Activated CD8-positive, alpha-beta memory T cell treated with anti-CD3 and anti-CD28 coated beads for 36 hours (primary cell): ENCODE results near the gene RTL10. TPM values are rescaled to one million over a fixed set of nuclear protein-coding genes. Genes with fewer than 3 reads are reported as not detected.

Experiments used
- CTCF ChIA-PET: fragments of 350-600 bp; sonication (Branson Sonifier 250); formaldehyde crosslinking; loops from one replicate; lab custom pipeline; 2021; ENCODE audit warnings: antibody characterized with exemption; lab: Charles Lee
- POLR2A ChIA-PET: fragments of 350-600 bp; sonication (Branson Sonifier 250); formaldehyde crosslinking; loops from one replicate; lab custom pipeline; 2021; ENCODE audit warnings: antibody characterized with exemption; lab: Charles Lee
- total RNA-seq, 2 experiments: library from RNA; stranded (reverse); gene quantifications; one replicate each; pipeline ENCODE4 v1.2.3, GENCODE V29; 2021

Gene RTL10
- total RNA-seq, 2 experiments from 2014 or later: 17.9 to 20.6 TPM

GRCh38 chr22:19870153-19871022 is 15.7 kb upstream of the RTL10 start:
- CTCF ChIA-PET: interaction anchor here (0.8 kb wide), 1 partner anchor 140 kb away, joined by 3 read pairs; no protein-coding TSS in a partner anchor
- POLR2A ChIA-PET: no interaction called here

- CTCF ChIA-PET: no interaction called here
- POLR2A ChIA-PET: no interaction called here
Observed at GRCh38 chr22:19869497-19870152, 15.0 kb upstream of the RTL10 start.

- CTCF ChIA-PET: no interaction called here
- POLR2A ChIA-PET: no interaction called here
Observed at GRCh38 chr22:19868773-19869471, 14.2 kb upstream of the RTL10 start.

GRCh38 chr22:19868333-19868732 is 13.7 kb upstream of the RTL10 start:
- ChIA-PET POLR2A (no interaction called here), CTCF (no interaction called here)

GRCh38 chr22:19867617-19868016 is 12.9 kb upstream of the RTL10 start:
- ChIA-PET CTCF (no interaction called here), POLR2A (no interaction called here)

- CTCF ChIA-PET: interaction anchor here (0.7 kb wide), 2 partner anchors 77 to 93 kb away, joined by 3 to 4 read pairs; no protein-coding TSS in a partner anchor
- POLR2A ChIA-PET: no interaction called here
Observed at GRCh38 chr22:19866665-19867009, 12.0 kb upstream of the RTL10 start.

GRCh38 chr22:19865141-19865829 is 10.6 kb upstream of the RTL10 start:
- CTCF ChIA-PET: no interaction called here

GRCh38 chr22:19864538-19865106 is 9.9 kb upstream of the RTL10 start:
- CTCF ChIA-PET: no interaction called here

More at GRCh38 chr22:19865141-19865829, 10.6 kb upstream of the RTL10 start:
- POLR2A ChIA-PET: interaction anchor here (0.6 to 1.2 kb wide), 2 partner anchors 9 to 66 kb away, joined by 5 to 7 read pairs; no protein-coding TSS in a partner anchor

GRCh38 chr22:19863571-19863970 is 8.9 kb upstream of the RTL10 start:
- POLR2A ChIA-PET: no interaction called here
- CTCF ChIA-PET: no interaction called here

More at GRCh38 chr22:19864538-19865106, 9.9 kb upstream of the RTL10 start:
- POLR2A ChIA-PET: interaction anchor here (0.7 to 1.2 kb wide), 2 partner anchors 9 to 11 kb away, joined by 4 to 5 read pairs; no protein-coding TSS in a partner anchor

GRCh38 chr22:19862619-19863246 is 8.1 kb upstream of the RTL10 start:
- POLR2A ChIA-PET: no interaction called here

GRCh38 chr22:19859861-19860510 is 5.3 kb upstream of the RTL10 start:
- CTCF ChIA-PET: no interaction called here

More at GRCh38 chr22:19862619-19863246, 8.1 kb upstream of the RTL10 start:
- CTCF ChIA-PET: interaction anchor here (0.7 to 0.9 kb wide), 2 partner anchors 48 to 108 kb away, joined by 3 read pairs; no protein-coding TSS in a partner anchor

GRCh38 chr22:19857382-19857781 is 2.7 kb upstream of the RTL10 start:
- POLR2A ChIA-PET: no interaction called here

More at GRCh38 chr22:19859861-19860510, 5.3 kb upstream of the RTL10 start:
- POLR2A ChIA-PET: no interaction called here

GRCh38 chr22:19855504-19856409 is 1.1 kb upstream of the RTL10 start:
- ChIA-PET CTCF (interaction anchor here (0.9 to 2.3 kb wide), 6 partner anchors 37 to 245 kb away, joined by 3 to 7 read pairs (median 4); no protein-coding TSS in a partner anchor), POLR2A (interaction anchor here (1.0 to 3.6 kb wide), 4 partner anchors 9 to 682 kb away, joined by 3 to 35 read pairs (median 4); partner anchors contain the start of genes COMT and TXNRD2)

More at GRCh38 chr22:19857382-19857781, 2.7 kb upstream of the RTL10 start:
- CTCF ChIA-PET: no interaction called here

GRCh38 chr22:19853879-19854777 is 546 bp downstream of the RTL10 start:
- POLR2A ChIA-PET: interaction anchor here (0.5 to 3.6 kb wide), 4 partner anchors 10 to 88 kb away, joined by 3 to 35 read pairs (median 4); no protein-coding TSS in a partner anchor
- CTCF ChIA-PET: interaction anchor here (0.8 to 2.3 kb wide), 3 partner anchors 38 to 124 kb away, joined by 4 to 5 read pairs (median 4); no protein-coding TSS in a partner anchor
